ENCODE data around the gene WDR27.

DNA sequence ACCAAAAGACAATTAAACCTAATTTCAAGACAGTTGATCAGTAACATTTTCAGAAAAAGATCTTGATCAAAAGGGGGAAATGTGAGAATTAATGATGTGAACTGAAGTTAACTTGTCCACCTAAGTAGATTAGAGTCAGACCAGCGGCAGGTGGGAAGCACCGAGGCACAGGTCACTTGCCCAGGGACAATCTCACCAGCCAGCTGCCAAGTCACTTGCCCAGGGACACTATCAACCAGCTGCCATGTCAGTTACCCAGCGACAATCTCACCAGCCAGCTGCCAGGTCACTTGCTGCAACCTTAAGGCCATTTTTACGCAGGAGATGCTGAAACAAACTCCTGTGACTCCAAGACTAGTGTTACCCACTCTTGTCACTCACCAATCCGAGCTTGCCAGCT is 260.5 kb downstream of the WDR27 start:
- TF ChIP-seq EP300 (IDR thresholded peaks at IDR 0.05): no peak
- TF ChIP-seq, protein P1, sequence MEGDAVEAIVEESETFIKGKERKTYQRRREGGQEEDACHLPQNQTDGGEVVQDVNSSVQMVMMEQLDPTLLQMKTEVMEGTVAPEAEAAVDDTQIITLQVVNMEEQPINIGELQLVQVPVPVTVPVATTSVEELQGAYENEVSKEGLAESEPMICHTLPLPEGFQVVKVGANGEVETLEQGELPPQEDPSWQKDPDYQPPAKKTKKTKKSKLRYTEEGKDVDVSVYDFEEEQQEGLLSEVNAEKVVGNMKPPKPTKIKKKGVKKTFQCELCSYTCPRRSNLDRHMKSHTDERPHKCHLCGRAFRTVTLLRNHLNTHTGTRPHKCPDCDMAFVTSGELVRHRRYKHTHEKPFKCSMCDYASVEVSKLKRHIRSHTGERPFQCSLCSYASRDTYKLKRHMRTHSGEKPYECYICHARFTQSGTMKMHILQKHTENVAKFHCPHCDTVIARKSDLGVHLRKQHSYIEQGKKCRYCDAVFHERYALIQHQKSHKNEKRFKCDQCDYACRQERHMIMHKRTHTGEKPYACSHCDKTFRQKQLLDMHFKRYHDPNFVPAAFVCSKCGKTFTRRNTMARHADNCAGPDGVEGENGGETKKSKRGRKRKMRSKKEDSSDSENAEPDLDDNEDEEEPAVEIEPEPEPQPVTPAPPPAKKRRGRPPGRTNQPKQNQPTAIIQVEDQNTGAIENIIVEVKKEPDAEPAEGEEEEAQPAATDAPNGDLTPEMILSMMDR (IDR thresholded peaks at IDR 0.05): no peak
- TF ChIP-seq POLR2AphosphoS5 (IDR thresholded peaks at IDR 0.05): no peak

Data from sigmoid colon (tissue), 4 donors.